Progenitor cell of endocrine pancreas (in vitro differentiated cells): ENCODE data around the gene AGXT. TPM values are rescaled to one million over a fixed set of nuclear protein-coding genes. Genes with fewer than 3 reads are reported as not detected.

Experiments
- DNase-seq: peaks from one replicate; pipeline ENCODE4 v3.0.0; 2021; ENCODE audit warnings: low spot score; ENCODE audit not compliant: unreplicated experiment
- H3K27ac Mint-ChIP-seq: 2 replicates; pipeline ENCODE4 v1.8.0; 2021; ENCODE audit warnings: mild to moderate bottlenecking, moderate library complexity, mixed read lengths
- H3K27me3 Mint-ChIP-seq: 2 replicates; pipeline ENCODE4 v1.8.0; 2021; ENCODE audit warnings: mixed read lengths
- H3K36me3 Mint-ChIP-seq: 2 replicates; pipeline ENCODE4 v1.8.0; 2022; ENCODE audit warnings: mixed read lengths; ENCODE audit not compliant: insufficient read depth
- H3K4me1 Mint-ChIP-seq: 2 replicates; pipeline ENCODE4 v1.8.0; 2021; ENCODE audit warnings: low read depth, mixed read lengths
- H3K4me3 Mint-ChIP-seq: 2 replicates; pipeline ENCODE4 v1.8.0; 2021; ENCODE audit warnings: low read depth, mild to moderate bottlenecking, moderate library complexity, mixed read lengths
- H3K9me3 Mint-ChIP-seq: 2 replicates; pipeline ENCODE4 v1.8.0; 2021; ENCODE audit warnings: low read depth, mixed read lengths
- CTCF ChIP-seq: fragments of 200-600 bp; sonication (generic); IDR thresholded peaks from one replicate; pipeline ENCODE4 v1.5.0; 2021; ENCODE audit warnings: antibody characterized with exemption, mild to moderate bottlenecking; ENCODE audit not compliant: unreplicated experiment
- total RNA-seq: library from RNA; stranded (reverse); gene quantifications from 2 replicates; pipeline ENCODE4 v1.2.1, GENCODE V29; 2021

AGXT gene
- total RNA-seq, 1 donor from 2014 or later: 1.2 TPM

- Mint-ChIP-seq H3K36me3 (no peaks in the 10 kb centered on the region), H3K27ac (no peak overlapping the region), H3K4me1 (peaks cover 1% of the 10 kb centered on the region), H3K9me3 (no peaks in the 10 kb centered on the region), H3K27me3 (peaks cover 29% of the 10 kb centered on the region), H3K4me3 (no peak overlapping the region)
- no peak for TF ChIP-seq CTCF
- no peak for DNase-seq
Observed at GRCh38 chr2:240846873-240847595, 21.6 kb upstream of the AGXT start.

GRCh38 chr2:240847817-240848216 is 20.8 kb upstream of the AGXT start:
- no peak for DNase-seq
- TF ChIP-seq CTCF: no peak
- H3K9me3 Mint-ChIP-seq: no peaks in the 10 kb centered on the region
- H3K36me3 Mint-ChIP-seq: no peaks in the 10 kb centered on the region
- H3K27ac Mint-ChIP-seq: no peak overlapping the region
- peaks cover 26% of the 10 kb centered on the region for H3K27me3 Mint-ChIP-seq
- no peaks in the 10 kb centered on the region for H3K4me1 Mint-ChIP-seq
- no peak overlapping the region for H3K4me3 Mint-ChIP-seq

GRCh38 chr2:240848900-240849680 is 19.5 kb upstream of the AGXT start:
- TF ChIP-seq CTCF: no peak
- Mint-ChIP-seq H3K4me1 (no peaks in the 10 kb centered on the region), H3K27ac (no peak overlapping the region), H3K27me3 (peaks cover 18% of the 10 kb centered on the region), H3K36me3 (no peaks in the 10 kb centered on the region), H3K4me3 (no peak overlapping the region), H3K9me3 (peaks cover 1% of the 10 kb centered on the region)
- DNase-seq: no peak

GRCh38 chr2:240850026-240850425 is 18.6 kb upstream of the AGXT start:
- peaks cover 12% of the 10 kb centered on the region for H3K27me3 Mint-ChIP-seq
- peak overlapping the region; percentile 29 for H3K27ac Mint-ChIP-seq
- no peaks in the 10 kb centered on the region for H3K4me1 Mint-ChIP-seq
- no peak overlapping the region for H3K4me3 Mint-ChIP-seq
- peaks cover 4% of the 10 kb centered on the region for H3K9me3 Mint-ChIP-seq
- TF ChIP-seq CTCF: no peak
- no peaks in the 10 kb centered on the region for H3K36me3 Mint-ChIP-seq
- DNase-seq: no peak

- no peaks in the 10 kb centered on the region for H3K36me3 Mint-ChIP-seq
- peaks cover 8% of the 10 kb centered on the region for H3K27me3 Mint-ChIP-seq
- no peak for TF ChIP-seq CTCF
- DNase-seq: no peak
- H3K9me3 Mint-ChIP-seq: peaks cover 4% of the 10 kb centered on the region
- H3K27ac Mint-ChIP-seq: no peak overlapping the region
- no peak overlapping the region for H3K4me3 Mint-ChIP-seq
- H3K4me1 Mint-ChIP-seq: no peaks in the 10 kb centered on the region
Observed at GRCh38 chr2:240850756-240851077, 17.9 kb upstream of the AGXT start.
